ENCODE measurements around the gene LBHD2.
"Not testable (repeated sequence)": the region's sequence is repeated elsewhere in the genome, so short reads cannot be mapped to it uniquely, and the experiment has no call there.

The LBHD2 gene

DNA sequence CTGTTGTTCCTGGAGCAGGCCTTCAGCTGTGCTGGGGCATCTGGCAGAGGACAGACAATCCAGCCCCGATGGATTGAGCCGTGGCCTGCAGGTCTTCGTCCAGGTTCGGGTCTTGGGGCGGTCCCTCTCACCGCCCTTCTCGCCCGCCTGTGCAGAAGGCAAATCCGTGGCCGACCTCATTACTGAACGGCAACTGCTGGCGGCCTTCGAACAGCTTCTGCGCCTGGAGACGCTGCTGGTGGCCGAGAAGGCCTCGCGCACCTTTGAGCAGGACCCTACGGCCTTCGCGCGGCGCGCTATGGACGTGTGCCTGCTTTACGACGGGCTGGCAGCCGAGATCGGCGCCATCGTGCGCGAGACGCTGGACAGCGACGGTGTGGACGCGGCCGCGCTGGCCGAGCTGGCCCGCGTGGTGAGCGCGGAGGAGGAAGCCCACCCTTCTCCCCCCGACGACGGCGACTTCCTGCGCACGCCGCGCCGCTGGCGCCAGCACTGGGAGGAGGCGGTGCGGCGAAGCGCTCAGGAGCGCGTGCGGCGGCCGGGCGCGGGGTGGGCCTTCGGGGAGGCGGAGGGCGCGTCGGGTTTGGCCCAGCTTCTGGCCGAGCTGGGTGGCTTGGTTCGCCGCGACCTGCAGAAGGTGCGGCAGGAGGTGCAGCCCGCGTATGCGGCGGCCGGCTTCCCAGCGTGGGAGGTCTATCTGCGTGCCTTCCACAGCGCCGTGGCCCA is 18.1 kb downstream of the LBHD2 start:
- in situ Hi-C loops (cut with HindIII; ENCODE audit: low sequenced_read_pairs), result no loop called here

DNA sequence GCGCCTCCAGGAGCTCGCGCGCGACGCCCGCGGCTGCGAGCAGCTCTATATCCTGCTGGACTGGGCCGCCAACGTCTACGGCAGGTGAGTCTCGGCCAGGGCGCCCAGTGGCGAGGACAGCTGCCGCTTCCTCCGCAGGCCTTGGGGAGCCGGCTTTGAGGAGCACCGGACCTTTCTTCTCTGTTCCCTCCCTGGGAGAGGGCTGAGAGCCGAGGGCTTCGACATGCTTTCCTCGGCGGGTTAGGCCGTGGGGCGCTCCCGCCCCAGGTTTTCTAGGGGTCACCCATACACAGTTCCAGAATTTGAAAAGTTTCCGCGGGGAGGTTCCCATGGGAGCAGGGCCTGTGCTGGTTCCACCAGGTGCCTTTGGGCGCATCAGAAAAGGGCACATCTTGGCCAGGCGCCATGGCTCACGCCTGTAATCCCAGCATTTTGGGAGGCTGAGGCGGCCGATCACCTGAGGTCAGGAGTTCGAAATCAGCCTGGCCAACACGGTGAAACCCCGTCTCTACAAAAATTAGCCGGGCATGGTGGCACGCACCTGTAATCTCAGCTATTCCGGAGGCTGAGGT is 18.8 kb downstream of the LBHD2 start:
- in situ Hi-C loops (cut with HindIII; ENCODE audit: low sequenced_read_pairs), result no loop called here

DNA sequence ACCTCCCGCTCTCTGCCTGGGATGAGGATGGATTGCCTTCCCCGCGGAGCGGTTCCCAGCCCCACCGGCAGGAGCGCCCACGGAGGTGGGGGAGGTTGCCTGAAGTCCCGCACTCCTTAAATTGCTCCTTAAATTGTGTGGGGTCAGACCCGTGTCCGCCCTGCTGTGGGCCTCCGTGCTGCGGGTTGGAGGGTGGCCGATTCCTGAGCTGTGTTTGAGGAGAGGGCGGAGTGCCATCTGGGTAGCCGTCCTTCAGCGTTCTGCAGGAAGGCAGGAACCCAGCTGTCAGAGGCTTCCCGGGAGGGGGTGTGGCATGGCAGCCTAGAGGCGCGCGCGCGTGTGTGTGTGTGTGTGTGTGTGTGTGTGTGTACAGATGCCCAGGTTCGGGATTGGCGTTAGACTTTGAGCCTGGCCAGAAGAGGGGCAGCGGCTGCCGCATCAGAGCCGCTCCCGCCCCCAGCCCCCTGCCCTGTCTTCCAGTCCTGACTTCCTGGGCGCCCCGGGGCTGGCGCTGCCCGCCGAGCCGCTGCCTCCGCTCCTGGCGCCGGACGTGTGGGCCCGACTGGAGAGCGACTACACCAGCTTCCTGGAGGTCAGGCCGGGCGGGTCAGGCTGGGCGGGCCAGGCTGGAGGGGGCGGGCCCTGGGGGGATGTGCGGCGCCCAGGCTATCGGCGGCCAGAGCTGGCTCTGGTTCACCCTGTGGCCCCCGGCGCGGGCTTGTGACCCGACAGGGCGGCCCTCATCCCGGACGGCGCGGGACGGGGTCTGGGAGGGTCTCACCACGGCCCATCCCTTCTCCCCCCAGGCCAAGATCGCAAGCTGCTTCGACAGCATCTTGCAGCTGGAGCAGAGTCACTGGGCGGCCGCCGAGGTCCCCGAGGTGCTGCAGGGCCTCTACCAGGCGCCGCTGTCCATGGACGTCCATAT is 19.7 kb downstream of the LBHD2 start:
- in situ Hi-C loops (cut with HindIII; ENCODE audit: low sequenced_read_pairs), result no loop called here

DNA sequence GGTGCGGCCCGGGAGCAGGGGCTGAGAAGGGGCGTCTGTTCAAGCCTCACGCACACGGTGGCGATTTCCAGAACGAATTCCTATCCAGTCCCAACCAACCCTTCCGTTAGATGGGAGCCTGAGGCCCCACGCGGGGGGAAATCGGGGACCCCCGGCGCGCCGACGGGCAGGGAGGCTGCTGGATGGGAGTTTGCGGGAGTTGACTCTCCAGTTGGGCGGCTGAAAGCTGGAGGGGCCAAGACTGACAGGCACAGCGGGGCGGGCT is 20.3 kb downstream of the LBHD2 start:
- in situ Hi-C loops (cut with HindIII; ENCODE audit: low sequenced_read_pairs), result no loop called here

DNA sequence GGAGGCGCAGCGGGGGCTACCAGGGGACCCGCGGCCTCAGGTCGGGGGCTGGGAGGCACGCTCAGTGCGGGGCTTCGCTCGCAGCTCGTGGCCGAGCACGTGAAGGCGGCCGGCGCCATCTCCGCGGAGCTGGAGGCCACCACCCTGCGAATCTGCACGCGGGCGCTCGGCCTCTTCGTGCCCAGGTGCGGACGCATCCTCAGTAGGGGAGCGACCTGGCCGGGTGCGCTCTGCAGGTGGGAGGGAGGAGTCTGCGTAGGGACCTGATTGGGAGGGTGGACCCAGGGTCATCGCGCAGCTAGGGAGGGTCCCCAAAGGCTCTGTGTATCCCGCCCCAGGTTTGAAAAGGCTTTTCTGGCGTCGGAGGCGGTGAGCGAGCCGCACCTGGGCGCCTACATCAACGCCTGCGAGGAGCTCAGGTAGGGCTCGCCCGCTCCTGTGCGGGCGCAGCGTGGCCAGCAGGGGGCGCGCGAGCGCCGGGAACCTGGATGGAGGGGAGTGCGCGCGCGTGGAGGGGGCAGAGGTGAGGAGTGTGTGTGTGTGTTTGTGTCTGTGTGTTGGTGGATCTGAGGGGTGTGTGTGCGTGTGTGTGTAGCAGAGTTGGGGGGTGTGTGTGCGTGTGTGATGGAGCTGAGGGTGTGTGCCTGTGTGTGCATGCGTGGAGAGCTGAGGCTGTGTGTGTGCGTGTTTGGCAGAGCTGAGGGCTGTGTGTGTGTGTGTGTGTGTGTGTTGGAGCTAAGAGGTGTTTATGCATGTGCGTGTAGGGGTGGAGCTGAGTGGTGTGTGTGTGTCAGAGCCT is 20.8 kb downstream of the LBHD2 start:
- in situ Hi-C loops (cut with HindIII; ENCODE audit: low sequenced_read_pairs), result no loop called here

DNA sequence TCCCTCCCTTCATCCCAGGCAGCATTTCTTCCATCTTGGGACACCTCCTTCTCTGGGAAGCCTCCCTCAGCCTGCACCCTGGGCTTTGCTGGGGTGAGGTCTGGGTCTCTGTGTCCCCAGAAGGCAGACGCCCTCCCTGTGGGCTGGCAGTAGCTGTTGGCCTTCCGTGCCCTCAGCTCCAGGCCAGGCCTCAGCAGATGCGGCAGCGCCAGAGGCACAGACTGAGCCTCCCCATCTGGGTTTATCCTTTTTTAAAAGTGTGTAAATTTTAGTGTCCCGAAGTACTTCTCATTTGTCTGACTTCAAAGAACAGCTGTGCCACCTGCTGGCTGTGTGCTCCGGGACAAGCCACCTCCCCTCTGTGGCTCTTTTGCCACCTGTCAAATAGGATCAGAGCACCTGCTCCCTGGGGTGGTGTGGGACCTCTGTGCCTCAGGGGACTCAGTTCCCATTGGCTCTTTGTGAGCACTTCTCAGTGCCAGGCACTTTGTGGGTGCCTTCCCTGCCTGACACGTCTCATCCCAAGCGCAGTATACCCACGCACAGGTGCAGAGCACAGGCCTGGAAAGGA is 21.7 kb downstream of the LBHD2 start:
- in situ Hi-C loops (cut with HindIII; ENCODE audit: low sequenced_read_pairs), result no loop called here

DNA sequence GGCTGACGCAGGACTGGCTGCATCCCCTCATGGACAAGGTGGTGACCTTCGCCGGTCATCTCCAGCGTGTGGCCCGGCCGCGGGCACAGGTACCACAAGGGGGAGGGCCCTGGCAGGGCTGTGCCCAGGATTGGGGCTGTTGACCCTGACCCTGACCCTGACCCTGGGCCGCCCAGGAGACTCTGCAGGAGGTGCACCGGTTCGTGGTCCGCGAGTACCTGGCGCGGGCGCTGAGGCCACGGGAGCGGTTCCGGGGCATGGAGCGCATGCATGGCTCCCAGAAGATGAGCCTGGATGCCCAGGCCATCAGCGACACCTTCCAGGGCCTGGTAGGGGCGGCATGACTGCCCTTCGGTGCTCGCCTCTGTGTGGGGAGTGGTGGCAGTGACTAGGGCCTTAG is 23.4 kb downstream of the LBHD2 start:
- in situ Hi-C loops (cut with HindIII; ENCODE audit: low sequenced_read_pairs), result no loop called here

DNA sequence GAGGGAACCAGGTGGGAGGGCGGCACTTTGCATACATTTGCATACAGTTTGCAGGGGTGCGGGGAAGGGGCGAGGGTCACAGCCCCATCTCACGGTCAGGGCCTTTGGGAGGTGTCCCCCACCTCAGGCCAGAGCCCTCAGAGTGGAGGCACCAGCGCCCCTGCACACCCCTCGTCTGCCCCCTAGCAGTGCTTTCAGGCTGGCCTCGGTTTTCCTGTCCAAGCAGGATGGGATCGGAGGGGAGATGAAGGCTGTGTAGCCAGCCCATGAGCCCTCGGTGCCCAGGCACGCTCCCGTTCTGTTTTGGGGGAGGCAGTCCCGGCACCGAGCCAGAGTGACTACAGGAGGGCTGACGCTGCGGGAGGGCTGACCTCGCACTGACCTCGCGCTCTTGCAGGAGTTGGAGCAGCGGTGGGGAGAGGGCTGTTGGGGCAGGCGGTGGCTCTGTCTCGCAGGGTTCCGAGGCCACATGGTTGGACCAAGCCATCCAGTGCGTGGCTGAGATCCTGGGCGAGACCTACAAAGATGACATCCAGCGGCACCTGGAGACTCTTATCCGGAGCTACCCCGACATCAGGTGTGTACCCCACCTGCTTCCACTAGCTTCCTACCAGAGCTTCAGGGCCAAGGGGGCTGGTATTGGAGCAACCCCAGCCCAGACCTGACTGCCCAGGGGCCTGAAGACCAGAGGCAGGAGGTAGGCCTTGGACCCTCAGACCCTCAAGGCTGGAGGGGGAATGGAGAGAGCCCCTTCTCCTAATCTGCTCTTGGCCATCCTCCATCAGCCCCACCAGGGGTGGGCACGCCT is 24.1 kb downstream of the LBHD2 start:
- in situ Hi-C loops (cut with HindIII; ENCODE audit: low sequenced_read_pairs), result no loop called here

DNA sequence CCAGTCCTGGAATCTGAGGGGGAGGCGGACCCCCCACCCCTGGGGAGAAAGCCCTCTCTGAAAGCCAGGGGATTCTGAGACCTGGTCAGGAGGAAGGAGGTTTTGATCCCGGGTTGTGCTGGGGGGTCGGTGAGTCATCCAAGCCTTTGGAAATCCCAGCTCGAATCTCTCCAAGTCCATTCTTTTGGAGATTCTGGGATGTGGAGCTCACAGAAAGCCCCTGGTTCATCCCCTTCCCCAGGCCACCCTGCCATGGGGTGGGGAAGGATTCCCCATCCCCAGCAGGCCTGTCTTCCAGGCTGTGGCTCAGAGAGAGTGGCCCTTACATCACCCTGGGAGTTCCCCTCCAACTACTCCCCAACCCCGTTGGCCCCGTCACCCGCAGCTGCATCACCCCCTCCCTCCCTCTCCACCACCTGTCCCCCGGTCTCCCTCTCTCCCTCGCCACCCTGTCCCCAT is 24.8 kb downstream of the LBHD2 start:
- in situ Hi-C loops (cut with HindIII; ENCODE audit: low sequenced_read_pairs), result no loop called here

DNA sequence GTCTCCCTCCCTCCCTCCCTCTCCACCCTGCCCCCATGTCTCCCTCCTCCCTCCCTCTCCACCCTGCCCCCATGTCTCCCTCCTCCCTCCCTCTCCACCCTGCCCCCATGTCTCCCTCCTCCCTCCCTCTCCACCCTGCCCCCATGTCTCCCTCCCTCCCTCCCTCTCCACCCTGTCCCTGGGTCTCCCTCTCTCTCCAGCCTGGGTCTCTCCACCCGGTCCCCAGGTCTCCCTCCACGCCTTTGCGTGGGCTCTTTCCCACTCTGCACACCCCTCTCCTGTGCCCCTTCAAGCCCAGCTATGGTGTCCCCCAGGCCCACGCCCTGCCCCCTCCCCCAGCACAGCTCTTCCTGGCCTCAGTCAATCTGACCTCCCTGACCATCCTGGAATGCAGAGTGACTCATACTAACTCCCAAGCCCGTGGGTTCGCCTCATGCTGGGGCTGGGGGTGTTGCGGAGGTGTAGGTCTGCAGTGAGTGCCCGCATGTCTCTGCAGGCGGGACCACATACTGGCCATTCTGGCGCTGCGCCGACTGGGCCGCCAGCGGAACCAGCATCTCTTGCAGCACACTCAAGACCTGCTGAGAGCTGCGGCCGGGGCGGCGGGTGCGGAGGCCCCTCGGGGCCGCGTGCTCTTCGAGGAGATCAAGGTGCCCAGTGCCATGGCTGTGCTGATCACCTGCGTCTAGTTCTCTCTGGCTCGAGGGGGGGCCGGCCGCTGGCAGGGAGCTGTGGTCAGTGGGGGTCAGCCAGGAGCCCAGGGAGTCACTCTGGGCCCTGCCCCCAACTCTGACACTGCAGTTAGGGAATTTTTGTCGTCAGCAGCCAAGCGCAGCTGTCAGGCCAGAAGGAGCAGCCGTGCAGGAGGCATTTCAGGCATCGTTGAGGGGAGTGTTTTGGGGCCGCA is 25.8 kb downstream of the LBHD2 start:
- in situ Hi-C loops (cut with HindIII; ENCODE audit: low sequenced_read_pairs), result no loop called here

DNA sequence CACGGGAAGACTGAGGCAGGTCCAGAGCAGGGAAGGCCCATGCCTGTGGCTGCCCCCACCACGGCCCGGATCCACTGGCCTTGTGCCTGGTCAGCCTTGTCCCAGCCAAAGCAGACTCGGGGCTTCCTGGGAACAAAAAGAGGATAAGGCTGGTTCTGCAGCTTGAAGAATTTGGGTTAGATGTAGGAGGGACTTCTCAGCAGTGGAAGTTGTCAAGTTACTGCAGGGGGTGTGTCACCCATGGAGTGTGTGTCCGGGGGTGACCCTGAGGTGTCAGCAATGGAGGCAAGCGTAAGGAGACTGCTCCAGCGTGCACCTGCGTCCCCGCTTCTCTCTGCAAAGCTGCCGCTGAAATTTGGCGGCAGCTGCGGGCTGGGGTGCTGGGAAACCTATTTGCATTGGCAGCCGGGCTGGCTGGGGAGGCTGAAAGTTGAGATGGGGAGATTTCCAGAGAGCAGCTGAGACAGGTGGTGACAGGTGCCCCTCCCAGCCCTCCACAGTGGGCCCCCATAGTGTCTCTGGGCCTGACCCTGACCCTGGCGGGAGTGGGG is 26.7 kb downstream of the LBHD2 start:
- in situ Hi-C loops (cut with HindIII; ENCODE audit: low sequenced_read_pairs), result no loop called here

DNA sequence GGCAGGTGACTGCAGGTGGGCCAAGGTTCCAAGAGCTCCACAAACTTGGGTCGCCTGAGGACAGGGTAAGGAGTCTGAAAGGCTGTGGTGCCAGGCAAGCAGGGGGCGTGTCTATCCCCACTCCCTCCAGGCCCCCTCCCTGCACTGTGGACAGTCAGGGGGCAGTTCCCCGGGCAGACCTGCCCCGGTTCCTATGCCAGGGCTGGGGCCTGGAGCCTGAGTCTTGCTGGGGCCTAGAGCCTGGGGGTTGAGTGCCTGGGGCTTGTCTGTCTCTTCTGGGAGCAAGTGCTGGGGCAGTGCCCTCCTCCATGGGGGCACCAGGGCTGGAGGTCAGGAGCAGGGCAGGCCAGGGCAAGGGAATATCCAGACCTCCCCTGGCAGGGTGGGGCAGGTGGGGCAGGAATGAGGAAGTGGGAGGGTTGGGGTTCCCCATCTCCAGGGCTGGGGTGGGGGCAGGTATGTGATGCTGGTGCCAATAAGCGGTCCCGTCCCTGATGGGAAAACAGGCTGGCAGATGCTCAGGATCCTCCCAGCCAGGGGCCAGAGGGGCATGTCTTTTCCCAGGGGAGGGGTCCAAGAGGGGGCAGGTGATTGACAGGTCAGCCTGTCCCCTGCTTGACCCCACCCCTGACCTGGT is 27.3 kb downstream of the LBHD2 start:
- in situ Hi-C loops (cut with HindIII; ENCODE audit: low sequenced_read_pairs), result no loop called here

DNA sequence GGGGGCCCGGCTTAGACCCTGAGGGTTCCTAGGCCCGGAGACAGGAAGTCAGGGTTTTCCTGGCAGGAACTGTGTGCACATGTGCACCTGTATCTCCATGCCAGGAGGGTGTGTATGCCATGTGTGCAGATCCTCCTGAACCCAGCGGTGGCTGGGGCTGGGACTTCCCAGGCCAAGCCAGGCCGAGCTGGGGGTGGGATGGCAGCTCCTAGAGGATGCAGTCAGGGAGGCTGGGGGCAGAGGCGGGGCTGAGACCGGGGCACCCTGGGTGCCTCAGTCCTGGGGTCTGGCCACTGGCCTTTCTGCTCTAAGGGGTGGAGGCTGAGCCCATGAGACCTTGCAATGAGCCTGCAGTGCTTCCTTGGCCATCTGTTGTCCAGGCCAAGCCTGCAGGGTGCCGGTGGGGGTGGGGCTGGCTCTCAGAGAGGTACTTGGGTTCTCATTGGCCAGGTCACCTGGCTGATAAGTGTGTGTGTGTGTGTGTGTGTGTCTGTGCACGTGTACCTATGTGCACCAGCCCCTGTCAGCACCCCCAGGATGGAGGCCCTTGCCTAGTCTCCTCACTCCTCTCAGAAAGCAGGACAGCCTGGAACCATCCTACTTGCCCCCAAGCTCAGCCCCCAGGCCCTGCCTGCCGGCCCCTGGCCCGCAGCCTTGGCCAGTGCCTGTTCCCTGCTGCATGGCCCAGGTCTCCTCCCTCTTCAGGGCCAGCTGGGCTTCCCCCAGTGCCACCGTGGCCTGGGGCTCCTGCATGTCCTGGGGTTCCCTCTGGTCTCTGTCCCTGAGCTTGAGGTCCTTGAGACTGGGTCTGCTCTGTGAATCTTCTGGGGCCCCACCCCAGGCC is 28.6 kb downstream of the LBHD2 start:
- in situ Hi-C loops (cut with HindIII; ENCODE audit: low sequenced_read_pairs), result no loop called here

DNA sequence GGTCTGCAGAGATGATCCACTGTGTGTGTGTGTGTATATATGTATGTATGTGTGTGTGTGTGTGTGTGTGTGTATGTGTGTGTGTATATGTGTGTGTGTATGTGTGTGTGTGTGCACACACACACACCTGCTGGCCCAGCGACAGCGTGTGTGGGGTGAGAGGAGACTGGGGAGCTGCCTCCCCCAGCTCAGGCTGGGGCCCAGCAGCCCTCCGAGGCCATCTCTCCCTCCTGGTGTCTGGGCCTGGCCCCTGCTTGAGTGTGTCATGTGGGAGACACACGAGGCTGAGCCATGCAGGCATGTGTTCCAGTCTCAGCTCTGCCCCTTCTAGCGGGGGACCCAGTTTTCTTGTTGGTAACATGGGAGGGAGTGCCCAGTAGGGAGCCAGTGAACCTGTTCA is 29.3 kb downstream of the LBHD2 start:
- in situ Hi-C loops (cut with HindIII; ENCODE audit: low sequenced_read_pairs), result no loop called here

DNA sequence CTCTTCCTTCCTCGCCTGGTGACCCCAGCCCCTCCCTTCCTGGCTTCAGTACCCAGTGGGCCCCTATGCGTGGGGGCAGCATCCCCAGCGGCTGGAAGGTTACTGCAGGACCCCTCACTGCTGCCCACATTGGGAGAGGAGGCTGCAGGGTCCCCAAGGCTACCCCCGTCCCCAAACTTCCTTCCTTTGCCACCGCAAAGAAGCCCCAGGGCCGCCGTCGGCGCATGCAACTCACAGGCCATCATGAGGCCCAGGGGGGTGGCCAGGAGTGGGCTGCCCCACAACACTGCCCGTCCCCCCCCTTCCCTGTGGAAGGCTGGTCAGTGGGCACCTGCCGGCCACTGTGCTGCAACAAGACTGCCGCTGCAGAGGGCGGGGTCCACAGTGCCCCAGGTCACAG is 29.8 kb downstream of the LBHD2 start:
- in situ Hi-C loops (cut with HindIII; ENCODE audit: low sequenced_read_pairs), result no loop called here

DNA sequence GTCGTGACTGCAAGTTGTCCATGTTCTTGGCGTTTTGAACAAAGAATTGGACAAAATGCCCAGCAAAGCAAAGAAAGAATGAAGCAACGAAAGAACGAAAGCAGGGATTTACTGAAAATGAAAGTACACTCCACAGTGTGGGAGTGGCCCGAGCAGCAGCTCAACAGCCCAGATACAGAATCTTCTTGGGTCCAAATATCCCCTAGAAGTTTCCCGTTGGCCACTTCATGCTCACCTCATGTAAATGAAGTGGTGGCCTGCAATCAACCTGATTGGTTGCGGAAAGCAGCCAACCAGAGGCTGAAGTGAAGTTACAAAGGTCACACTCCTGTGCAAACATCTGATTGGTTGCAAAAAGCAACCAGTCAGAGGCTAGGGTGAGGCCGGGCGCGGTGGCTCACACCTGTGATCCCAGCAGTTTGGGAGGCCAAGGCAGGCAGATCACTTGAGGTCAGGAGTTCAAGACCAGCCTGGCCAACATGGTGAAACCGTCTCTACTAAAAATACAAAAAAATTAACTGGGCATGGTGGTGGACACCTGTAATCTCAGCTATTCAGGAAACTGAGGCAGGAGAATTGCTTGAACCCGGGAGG is 31.2 kb downstream of the LBHD2 start:
- in situ Hi-C loops (cut with HindIII; ENCODE audit: low sequenced_read_pairs), result not testable (repeated sequence)

Measured in endothelial cell of hepatic sinusoid (primary cell).